A549 (cell line): ENCODE results near the gene TNPO3. TPM values are rescaled to one million over a fixed set of nuclear protein-coding genes. Genes with fewer than 3 reads are reported as not detected.
A peak's percentile ranks its signal among the peaks of the same experiment; 100 is the strongest.

Experiments used
- ATAC-seq, 2 experiments: fragments of 200-7000 bp in 1 of 2; fragments of >200 bp in 1 of 2; cut with Nextera tagmentation in 1 of 2; cut with Tn5 transposase in 1 of 2; 3 replicates each; pipeline versions ENCODE4 v1.8.0 to v1.9.1; 2018 to 2020; ENCODE audit warnings: mild to moderate bottlenecking in 1 of 2, moderate library complexity in 1 of 2
- CTCF ChIA-PET: fragments of 300-600 bp; sonication (Branson Sonifier 250); formaldehyde crosslinking; extraction: SDS; loops from one replicate; lab custom pipeline; 2021; ENCODE audit warnings: antibody characterized with exemption, inconsistent platforms; lab: Yijun Ruan, JAX
- POLR2A ChIA-PET: fragments of 350-600 bp; formaldehyde crosslinking; extraction: SDS; loops from one replicate; lab custom pipeline; 2021; ENCODE audit warnings: antibody characterized with exemption, inconsistent platforms; lab: Yijun Ruan, JAX
- DNase-seq, 2 experiments: peaks; one replicate each; pipeline versions ENCODE4 v3.0.0 to v3.0.0-alpha.2; 2011 to 2016; ENCODE audit warnings: low read depth in 1 of 2, low spot score in 1 of 2
- FAIRE-seq: peaks from 2 replicates; lab custom pipeline; 2011; peaks lifted over from hg19 to GRCh38; lab: Jason Lieb, UNC
- H3K27ac ChIP-seq, 2 experiments: fragments of >200 bp; sonication (Bioruptor Twin); formaldehyde crosslinking; 3 replicates each; pipeline ENCODE4 v1.5.1; 2016 to 2017
- H3K4me1 ChIP-seq: fragments of >200 bp; sonication (Bioruptor Twin); formaldehyde crosslinking; 3 replicates; pipeline ENCODE4 v1.6.1; 2016
- H3K4me2 ChIP-seq: fragments of >200 bp; sonication (Bioruptor Twin); formaldehyde crosslinking; 3 replicates; pipeline ENCODE4 v1.6.1; 2016
- H3K4me3 ChIP-seq: fragments of >200 bp; sonication (Bioruptor Twin); formaldehyde crosslinking; 3 replicates; pipeline ENCODE4 v1.5.1; 2016
- H3K9me3 ChIP-seq: fragments of >200 bp; sonication (Bioruptor Twin); formaldehyde crosslinking; 3 replicates; pipeline ENCODE4 v1.6.1; 2016
- CEBPB ChIP-seq, 2 experiments: fragments of >200 bp in 1 of 2; sonication (Bioruptor Twin) in 1 of 2; formaldehyde crosslinking in 1 of 2; IDR thresholded peaks; 2 replicates each; pipeline ENCODE4 v1.6.1; 2012 to 2016
- CTCF ChIP-seq: fragments of >200 bp; sonication (Bioruptor Twin); formaldehyde crosslinking; IDR thresholded peaks from 3 replicates; pipeline ENCODE4 v1.5.1; 2016
- ELK1 ChIP-seq: fragments of 150-350 bp; IDR thresholded peaks from 2 replicates; pipeline ENCODE4 v1.6.1; 2014; ENCODE audit warnings: low read depth, mild to moderate bottlenecking, low read length
- FOXS1 ChIP-seq: fragments of 250-450 bp; sonication (Bioruptor Pico); IDR thresholded peaks from 2 replicates; pipeline ENCODE4 v1.5.0; 2020; ENCODE audit warnings: mild to moderate bottlenecking, moderate library complexity
- GATA3 ChIP-seq: IDR thresholded peaks from 2 replicates; pipeline ENCODE4 v1.6.1; 2012; ENCODE audit warnings: borderline replicate concordance
- HES2 ChIP-seq: fragments of >200 bp; sonication (Bioruptor Twin); formaldehyde crosslinking; IDR thresholded peaks from 2 replicates; pipeline ENCODE4 v1.6.1; 2016
- HOXA7 ChIP-seq: fragments of 250-450 bp; sonication (Bioruptor Pico); IDR thresholded peaks from 2 replicates; pipeline ENCODE4 v1.5.0; 2020; ENCODE audit warnings: mild to moderate bottlenecking, moderate library complexity
- HOXB13 ChIP-seq: fragments of 250-450 bp; sonication (Bioruptor Pico); IDR thresholded peaks from 2 replicates; pipeline ENCODE4 v1.5.0; 2020; ENCODE audit warnings: low read depth, mild to moderate bottlenecking, moderate library complexity
- HOXB5 ChIP-seq: fragments of 250-450 bp; sonication (Bioruptor Pico); IDR thresholded peaks from 2 replicates; pipeline ENCODE4 v1.5.0; 2020; ENCODE audit warnings: mild to moderate bottlenecking, moderate library complexity
- JUN ChIP-seq, 2 experiments: fragments of >200 bp; sonication (Bioruptor Twin); formaldehyde crosslinking; IDR thresholded peaks; 2 replicates in 1 of 2; 3 replicates in 1 of 2; pipeline ENCODE4 v1.6.1; 2016 to 2017
- MAZ ChIP-seq: fragments of 150-350 bp; IDR thresholded peaks from 2 replicates; pipeline ENCODE4 v1.6.1; 2014; ENCODE audit warnings: antibody characterized with exemption, low read depth, low read length, borderline replicate concordance
- NFE2L2 ChIP-seq: fragments of 150-350 bp; conservative IDR thresholded peaks from 2 replicates; pipeline ENCODE4 v1.6.1; 2014; ENCODE audit warnings: low read length
- NR3C1 ChIP-seq: fragments of >200 bp; sonication (Bioruptor Twin); formaldehyde crosslinking; IDR thresholded peaks from 3 replicates; pipeline ENCODE4 v1.6.1; 2017
- POLR2A ChIP-seq: IDR thresholded peaks from 2 replicates; pipeline ENCODE4 v1.6.1; 2012; ENCODE audit warnings: mild to moderate bottlenecking, low read length
- RAD21 ChIP-seq, 2 experiments: fragments of >200 bp in 1 of 2; sonication (Bioruptor Twin) in 1 of 2; formaldehyde crosslinking in 1 of 2; IDR thresholded peaks in 1 of 2; conservative IDR thresholded peaks in 1 of 2; 2 replicates in 1 of 2; 3 replicates in 1 of 2; pipeline ENCODE4 v1.6.1; 2012 to 2018; ENCODE audit warnings: inconsistent platforms in 1 of 2
- RARB ChIP-seq: fragments of 250-450 bp; sonication (Bioruptor Pico); IDR thresholded peaks from 2 replicates; pipeline ENCODE4 v1.8.0; 2021; ENCODE audit warnings: mild to moderate bottlenecking, moderate library complexity
- REST ChIP-seq: fragments of 200-600 bp; sonication (generic); IDR thresholded peaks from 2 replicates; pipeline ENCODE4 v1.6.1; 2016; ENCODE audit warnings: antibody characterized with exemption, mild to moderate bottlenecking, moderate library complexity
- TP53 ChIP-seq: fragments of 250-450 bp; sonication (Bioruptor Pico); IDR thresholded peaks from 2 replicates; pipeline ENCODE4 v1.5.0; 2021; ENCODE audit warnings: mild to moderate bottlenecking, moderate library complexity
- USF2 ChIP-seq: fragments of 450-650 bp; IDR thresholded peaks from 2 replicates; pipeline ENCODE4 v1.6.1; 2014; ENCODE audit warnings: antibody characterized with exemption
- WGBS: methylation state at CpG from one replicate; pipeline ENCODE4 v1.1.6; 2017; ENCODE audit errors: missing lambda C conversion rate; 5-methylcytosine and 5-hydroxymethylcytosine counted together
- polyA plus RNA-seq, 4 experiments: library from polyadenylated mRNA; depleted of rRNA in 3 of 4; stranded (reverse); fragments of >200 nt; fragmentation: RNase III in 1 of 4; extraction: RNeasy Plus Mini Kit Qiagen cat#74134 plus additional on column Dnase treatment in 1 of 4; gene quantifications; 2 replicates in 3 of 4; 3 replicates in 1 of 4; pipeline ENCODE4 v1.2.3, GENCODE V29; 2011 to 2017

The TNPO3 gene
- polyA plus RNA-seq, 2 of the 4 experiments (the other 2 are of a cell fraction): 43.2 to 66.9 TPM

- H3K4me1 ChIP-seq: peaks cover 19% of the 10 kb centered on the region
- TF ChIP-seq HOXB5 (CRISPR knock-in tag): no peak
- no peak for TF ChIP-seq GATA3
- TF ChIP-seq ELK1: no peak
- no peak for TF ChIP-seq REST
- TF ChIP-seq USF2: no peak
- TF ChIP-seq MAZ: no peak
- TF ChIP-seq HES2: no peak
- TF ChIP-seq TP53: no peak
- no peak for TF ChIP-seq RARB (CRISPR knock-in tag)
- no peak for TF ChIP-seq RAD21 (conservative IDR thresholded peaks at IDR 0.05 in 1 of 2, IDR thresholded peaks at IDR 0.05 in 1 of 2)
- TF ChIP-seq JUN (IDR thresholded peaks at IDR 0.05): no peak
- no peak overlapping the region for H3K4me3 ChIP-seq
- H3K27ac ChIP-seq: no peak overlapping the region
- DNase-seq (no peak), FAIRE-seq (no peak), ATAC-seq (no peak)
- no peaks in the 10 kb centered on the region for H3K9me3 ChIP-seq
- H3K4me2 ChIP-seq: no peak overlapping the region
- WGBS: 99% methylated on average over 2 of the region's 2 CpGs
- ChIA-PET POLR2A (no interaction called here), CTCF (interaction anchor here (1.2 kb wide), 1 partner anchor 8 kb away, joined by 3 read pairs; no protein-coding TSS in a partner anchor)
Measured at GRCh38 chr7:129021656-129022055, 33.3 kb downstream of the TNPO3 start.

- DNase-seq (no peak), FAIRE-seq (no peak), ATAC-seq (no peak)
- no peak overlapping the region for H3K4me3 ChIP-seq
- no peak overlapping the region for H3K27ac ChIP-seq
- POLR2A ChIA-PET: interaction anchor here (1.5 kb wide), 1 partner anchor 36 kb away, joined by 4 read pairs; the partner anchor contains the start of gene TNPO3
- CTCF ChIA-PET: interaction anchor here (0.6 to 0.9 kb wide), 2 partner anchors 22 to 74 kb away, joined by 3 read pairs; no protein-coding TSS in a partner anchor
- no peaks in the 10 kb centered on the region for H3K9me3 ChIP-seq
- H3K4me2 ChIP-seq: peak overlapping the region; percentile 44; the same call in 2 of the 3 replicates
- peaks cover 20% of the 10 kb centered on the region for H3K4me1 ChIP-seq
- TF ChIP-seq POLR2A: no peak
- no peak for TF ChIP-seq NR3C1
- 93% methylated on average over 4 of the region's 4 CpGs for WGBS
Measured at GRCh38 chr7:129017933-129018538, 36.9 kb downstream of the TNPO3 start.

GRCh38 chr7:129017264-129017663, 37.6 kb downstream of the TNPO3 start:
- TF ChIP-seq FOXS1 (CRISPR knock-in tag): no peak
- no peak for TF ChIP-seq HOXA7 (CRISPR knock-in tag)
- 0 out of 4 replicates have a peak, but pooled peaks of 1 of the 2 experiments have one; percentile 15 for TF ChIP-seq CEBPB (IDR thresholded peaks at IDR 0.05)
- TF ChIP-seq HOXB13 (CRISPR knock-in tag): no peak
- TF ChIP-seq CTCF: no peak
- no peak for TF ChIP-seq NFE2L2
- Histone ChIP-seq H3K4me2 (peak overlapping the region; percentile 44), H3K27ac (no peak overlapping the region), H3K9me3 (no peaks in the 10 kb centered on the region), H3K4me3 (no peak overlapping the region), H3K4me1 (peaks cover 20% of the 10 kb centered on the region)
- POLR2A ChIA-PET: interaction anchor here (1.5 kb wide), 1 partner anchor 37 kb away, joined by 4 read pairs; the partner anchor contains the start of gene TNPO3
- CTCF ChIA-PET: interaction anchor here (1.0 to 1.1 kb wide), 3 partner anchors 11 to 68 kb away, joined by 3 to 5 read pairs (median 3); no protein-coding TSS in a partner anchor
- WGBS: 50% methylated on average over 2 of the region's 2 CpGs
- ATAC-seq (peak in 1 of 2 experiments; percentile 42; a peak in 2 of 6 replicates), FAIRE-seq (no peak), DNase-seq (peak in 1 of 2 experiments; percentile 18)
